HG03097 (cell line): Measurements from ENCODE around the gene TMPRSS15.
"Not testable (repeated sequence)": the region's sequence is repeated elsewhere in the genome, so short reads cannot be mapped to it uniquely, and the experiment has no call there.

ENCODE experiments used
- ATAC-seq: cut with Tn5 transposase; IDR thresholded peaks from one replicate; pipeline ENCODE4 v1.9.1; 2021; ENCODE audit not compliant: unreplicated experiment, low FRiP score

Gene TMPRSS15

GRCh38 chr21:18403735-18404450 is at the start of gene TMPRSS15:
Gene TMPRSS15 (minus strand): TSS chr21:18403785. CDS start chr21:18403622, 163 bp downstream.
- no peak for ATAC-seq

- ATAC-seq, result no peak
Measured at GRCh38 chr21:18451670-18452069, 48.1 kb upstream of the TMPRSS15 start.

GRCh38 chr21:18449605-18450550 is 46.3 kb upstream of the TMPRSS15 start:
- ATAC-seq, result no peak

- ATAC-seq, result no peak
Measured at GRCh38 chr21:18443701-18444100, 40.1 kb upstream of the TMPRSS15 start.

GRCh38 chr21:18443085-18443484 is 39.5 kb upstream of the TMPRSS15 start:
- ATAC-seq, result no peak

- no peak for ATAC-seq
Measured at GRCh38 chr21:18430341-18430740, 26.8 kb upstream of the TMPRSS15 start.

- no peak for ATAC-seq
Measured at GRCh38 chr21:18424276-18424675, 20.7 kb upstream of the TMPRSS15 start.

- no peak for ATAC-seq
Measured at GRCh38 chr21:18417141-18417790, 13.7 kb upstream of the TMPRSS15 start.

- no peak for ATAC-seq
Measured at GRCh38 chr21:18411565-18411964, 8.0 kb upstream of the TMPRSS15 start.

GRCh38 chr21:18409579-18409978 is 6.0 kb upstream of the TMPRSS15 start:
- no peak for ATAC-seq

GRCh38 chr21:18398843-18399242 is 4.7 kb downstream of the TMPRSS15 start:
- ATAC-seq, result no peak

- no peak for ATAC-seq
Measured at GRCh38 chr21:18387994-18388393, 15.6 kb downstream of the TMPRSS15 start.

GRCh38 chr21:18384771-18385170 is 18.8 kb downstream of the TMPRSS15 start:
- ATAC-seq, result no peak

- not testable (repeated sequence) for ATAC-seq
Measured at GRCh38 chr21:18382934-18383619, 20.5 kb downstream of the TMPRSS15 start.

GRCh38 chr21:18382141-18382540 is 21.4 kb downstream of the TMPRSS15 start:
- no peak for ATAC-seq

GRCh38 chr21:18373606-18374005 is 30.0 kb downstream of the TMPRSS15 start:
- no peak for ATAC-seq

- no peak for ATAC-seq
Measured at GRCh38 chr21:18370301-18370700, 33.3 kb downstream of the TMPRSS15 start.

- ATAC-seq, result no peak
Measured at GRCh38 chr21:18369115-18369514, 34.5 kb downstream of the TMPRSS15 start.

- ATAC-seq, result no peak
Measured at GRCh38 chr21:18368205-18368604, 35.4 kb downstream of the TMPRSS15 start.

GRCh38 chr21:18356801-18357200 is 46.8 kb downstream of the TMPRSS15 start:
- ATAC-seq, result no peak
